HK-2 (cell line): Measurements from ENCODE around the gene LAT.

Source experiments
- DNase-seq: peaks from one replicate; pipeline ENCODE4 v3.0.0-alpha.2; 2018; ENCODE audit not compliant: unreplicated experiment

LAT gene

GRCh38 chr16:29007730-29008593, 23.1 kb downstream of the LAT start:
- DNase-seq = no peak

GRCh38 chr16:29009050-29009837, 24.4 kb downstream of the LAT start:
- DNase-seq = no peak

GRCh38 chr16:29009838-29010166, 24.9 kb downstream of the LAT start:
- no peak for DNase-seq

- DNase-seq = no peak
Measured at GRCh38 chr16:29011112-29011511, 26.3 kb downstream of the LAT start.

- no peak for DNase-seq
Measured at GRCh38 chr16:29011851-29012250, 27.0 kb downstream of the LAT start.

GRCh38 chr16:29012913-29013553, 28.2 kb downstream of the LAT start:
- DNase-seq = no peak

- no peak for DNase-seq
Measured at GRCh38 chr16:29014561-29015069, 29.8 kb downstream of the LAT start.

- DNase-seq = no peak
Measured at GRCh38 chr16:29022196-29022595, 37.3 kb downstream of the LAT start.

- no peak for DNase-seq
Measured at GRCh38 chr16:29023279-29024277, 38.7 kb downstream of the LAT start.

- no peak for DNase-seq
Measured at GRCh38 chr16:29024278-29024677, 39.4 kb downstream of the LAT start.

GRCh38 chr16:29025218-29025617, 40.4 kb downstream of the LAT start:
- no peak for DNase-seq

GRCh38 chr16:29025735-29026134, 40.9 kb downstream of the LAT start:
- no peak for DNase-seq

- no peak for DNase-seq
Measured at GRCh38 chr16:29028457-29029167, 43.8 kb downstream of the LAT start.

GRCh38 chr16:29029168-29029994, 44.5 kb downstream of the LAT start:
- peak; percentile 77 for DNase-seq

- no peak for DNase-seq
Measured at GRCh38 chr16:29030086-29030840, 45.4 kb downstream of the LAT start.
